Left ventricle myocardium inferior (tissue), 1 donor: ENCODE data around the gene LTB4R2. TPM values are rescaled to one million over a fixed set of nuclear protein-coding genes. Genes with fewer than 3 reads are reported as not detected.

Source experiments
- DNase-seq: peaks from one replicate; pipeline ENCODE4 v3.0.0-alpha.2; 2020
- H3K27ac ChIP-seq: fragments of 200-600 bp; replicated peaks from 2 replicates; pipeline ENCODE4 v1.8.0; 2021
- H3K27me3 ChIP-seq: fragments of 200-600 bp; 2 replicates; pipeline ENCODE4 v1.8.0; 2021; ENCODE audit warnings: low read depth
- H3K36me3 ChIP-seq: fragments of 200-600 bp; 2 replicates; pipeline ENCODE4 v1.8.0; 2021
- H3K4me1 ChIP-seq: fragments of 200-600 bp; 2 replicates; pipeline ENCODE4 v1.8.0; 2021
- H3K4me3 ChIP-seq: fragments of 200-600 bp; 2 replicates; pipeline ENCODE4 v1.8.0; 2021; ENCODE audit warnings: mild to moderate bottlenecking, moderate library complexity
- H3K9me3 ChIP-seq: fragments of 200-600 bp; replicated peaks from 2 replicates; pipeline ENCODE4 v1.8.0; 2021
- intact Hi-C: fragments of 100-400 bp; cut with micrococcal nuclease; formaldehyde crosslinking; loops from one replicate; pipeline ENCODE4 v1.11.0; 2022
- total RNA-seq: library from RNA; stranded (reverse); fragmentation: NEBNext Ultra II Directional; extraction: Animal tissue kit (Norgen Biotek cat#: 25700); gene quantifications from one replicate; pipeline ENCODE4 v1.2.1, GENCODE V29; 2021
- TF ChIP-seq, protein P1 (sequence below): fragments of 200-600 bp; IDR thresholded peaks from 2 replicates; pipeline ENCODE4 v1.8.0; 2021; ENCODE audit warnings: antibody characterized with exemption, mild to moderate bottlenecking, borderline replicate concordance
- donor health status: DM: no; HTN: yes; CAD: no; lungs with severe emphysema.

Gene LTB4R2
- total RNA-seq, 1 donor from 2014 or later, result 0.71 TPM

DNA sequence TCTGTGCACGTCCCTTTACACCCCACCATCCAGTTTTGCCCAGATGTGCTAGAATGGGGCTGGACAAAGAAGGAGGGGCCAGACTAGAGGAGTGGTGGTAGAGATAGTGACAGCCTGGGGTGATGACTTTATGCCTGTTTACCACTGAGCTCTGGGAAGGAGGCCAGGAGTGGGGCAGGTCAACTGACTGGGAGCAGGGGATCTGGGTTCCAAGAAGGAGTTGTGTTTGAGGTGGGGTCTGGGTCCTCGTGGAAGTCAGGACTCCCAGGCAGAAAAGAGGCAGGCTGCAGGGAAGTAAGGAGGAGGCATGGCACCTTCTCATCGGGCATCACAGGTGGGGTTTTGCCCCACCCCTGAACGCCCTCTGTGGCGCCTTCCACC is 315 bp downstream of the LTB4R2 start:
- Histone ChIP-seq H3K27me3 (no peaks in the 10 kb centered on the region), H3K9me3 (no peaks in the 10 kb centered on the region), H3K4me3 (peak overlapping the region; percentile 70), H3K4me1 (peaks cover 75% of the 10 kb centered on the region), H3K27ac (peak overlapping the region; percentile 88), H3K36me3 (peaks cover 21% of the 10 kb centered on the region)
- no peak for DNase-seq
- intact Hi-C loops, result no loop called here
- TF ChIP-seq, protein P1, sequence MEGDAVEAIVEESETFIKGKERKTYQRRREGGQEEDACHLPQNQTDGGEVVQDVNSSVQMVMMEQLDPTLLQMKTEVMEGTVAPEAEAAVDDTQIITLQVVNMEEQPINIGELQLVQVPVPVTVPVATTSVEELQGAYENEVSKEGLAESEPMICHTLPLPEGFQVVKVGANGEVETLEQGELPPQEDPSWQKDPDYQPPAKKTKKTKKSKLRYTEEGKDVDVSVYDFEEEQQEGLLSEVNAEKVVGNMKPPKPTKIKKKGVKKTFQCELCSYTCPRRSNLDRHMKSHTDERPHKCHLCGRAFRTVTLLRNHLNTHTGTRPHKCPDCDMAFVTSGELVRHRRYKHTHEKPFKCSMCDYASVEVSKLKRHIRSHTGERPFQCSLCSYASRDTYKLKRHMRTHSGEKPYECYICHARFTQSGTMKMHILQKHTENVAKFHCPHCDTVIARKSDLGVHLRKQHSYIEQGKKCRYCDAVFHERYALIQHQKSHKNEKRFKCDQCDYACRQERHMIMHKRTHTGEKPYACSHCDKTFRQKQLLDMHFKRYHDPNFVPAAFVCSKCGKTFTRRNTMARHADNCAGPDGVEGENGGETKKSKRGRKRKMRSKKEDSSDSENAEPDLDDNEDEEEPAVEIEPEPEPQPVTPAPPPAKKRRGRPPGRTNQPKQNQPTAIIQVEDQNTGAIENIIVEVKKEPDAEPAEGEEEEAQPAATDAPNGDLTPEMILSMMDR, result no peak

DNA sequence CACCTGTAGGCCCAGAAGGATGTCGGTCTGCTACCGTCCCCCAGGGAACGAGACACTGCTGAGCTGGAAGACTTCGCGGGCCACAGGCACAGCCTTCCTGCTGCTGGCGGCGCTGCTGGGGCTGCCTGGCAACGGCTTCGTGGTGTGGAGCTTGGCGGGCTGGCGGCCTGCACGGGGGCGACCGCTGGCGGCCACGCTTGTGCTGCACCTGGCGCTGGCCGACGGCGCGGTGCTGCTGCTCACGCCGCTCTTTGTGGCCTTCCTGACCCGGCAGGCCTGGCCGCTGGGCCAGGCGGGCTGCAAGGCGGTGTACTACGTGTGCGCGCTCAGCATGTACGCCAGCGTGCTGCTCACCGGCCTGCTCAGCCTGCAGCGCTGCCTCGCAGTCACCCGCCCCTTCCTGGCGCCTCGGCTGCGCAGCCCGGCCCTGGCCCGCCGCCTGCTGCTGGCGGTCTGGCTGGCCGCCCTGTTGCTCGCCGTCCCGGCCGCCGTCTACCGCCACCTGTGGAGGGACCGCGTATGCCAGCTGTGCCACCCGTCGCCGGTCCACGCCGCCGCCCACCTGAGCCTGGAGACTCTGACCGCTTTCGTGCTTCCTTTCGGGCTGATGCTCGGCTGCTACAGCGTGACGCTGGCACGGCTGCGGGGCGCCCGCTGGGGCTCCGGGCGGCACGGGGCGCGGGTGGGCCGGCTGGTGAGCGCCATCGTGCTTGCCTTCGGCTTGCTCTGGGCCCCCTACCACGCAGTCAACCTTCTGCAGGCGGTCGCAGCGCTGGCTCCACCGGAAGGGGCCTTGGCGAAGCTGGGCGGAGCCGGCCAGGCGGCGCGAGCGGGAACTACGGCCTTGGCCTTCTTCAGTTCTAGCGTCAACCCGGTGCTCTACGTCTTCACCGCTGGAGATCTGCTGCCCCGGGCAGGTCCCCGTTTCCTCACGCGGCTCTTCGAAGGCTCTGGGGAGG is 985 bp downstream of the LTB4R2 start, which contains the start of gene LTB4R:
Gene LTB4R, plus strand, starts transcription at position 857 of the 959 bp plus-strand sequence. CDS start 4,150 bp downstream, outside the sequence.
- Histone ChIP-seq H3K4me3 (peak within 1 kb of the TSS; percentile 70), H3K36me3 (peaks cover 14% of the 10 kb centered on the region), H3K27ac (peak within 1 kb of the TSS; percentile 88), H3K9me3 (no peaks in the 10 kb centered on the region), H3K4me1 (peaks cover 82% of the 10 kb centered on the region), H3K27me3 (peaks cover 3% of the 10 kb centered on the region)
- intact Hi-C loops, result no loop called here
- TF ChIP-seq, protein P1, result peak; percentile 67
- DNase-seq, result peak; percentile 79

DNA sequence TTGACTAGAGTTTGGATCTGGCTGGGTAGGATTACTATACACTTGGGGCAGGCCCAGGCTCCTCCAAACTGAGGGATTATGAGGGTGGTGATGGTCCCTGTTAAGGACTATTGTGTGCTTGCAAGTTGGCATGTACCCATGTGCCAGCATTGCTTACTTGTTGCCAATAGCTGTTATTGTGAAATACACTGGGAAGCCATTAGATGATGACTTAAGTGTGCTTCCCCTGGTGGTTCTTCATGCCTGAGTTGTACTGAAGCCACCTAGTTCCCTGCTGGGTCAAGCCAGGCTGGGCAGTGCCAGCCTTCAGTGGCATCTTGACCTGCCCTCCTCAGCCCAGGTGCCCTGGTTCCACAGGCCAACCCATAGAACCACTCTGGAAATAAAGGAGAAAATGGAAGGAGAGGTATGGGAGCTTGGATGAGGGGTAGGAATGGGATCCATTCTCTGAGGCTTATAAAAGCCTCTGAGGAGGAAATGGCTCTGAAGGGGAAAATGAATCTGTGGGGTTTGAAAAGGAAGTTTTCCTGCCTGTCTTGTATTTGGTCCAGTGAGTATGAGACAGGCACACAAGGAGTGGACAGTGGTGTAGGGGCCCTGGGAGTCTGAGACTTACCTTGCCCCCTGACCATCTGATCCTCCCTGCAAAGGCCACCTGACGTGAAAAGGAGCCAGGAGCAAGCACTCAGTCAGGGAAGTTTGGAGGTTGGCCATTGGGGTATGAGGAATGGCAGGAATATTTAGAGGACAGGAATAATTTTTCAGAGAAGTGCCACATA is 2.1 kb downstream of the LTB4R2 start:
- Histone ChIP-seq H3K4me1 (peaks cover 93% of the 10 kb centered on the region), H3K9me3 (no peaks in the 10 kb centered on the region), H3K4me3 (peak overlapping the region; percentile 70), H3K36me3 (peaks cover 3% of the 10 kb centered on the region), H3K27ac (peak overlapping the region; percentile 88), H3K27me3 (peaks cover 14% of the 10 kb centered on the region)
- DNase-seq, result no peak
- intact Hi-C loops, result no loop called here
- TF ChIP-seq, protein P1, result no peak

DNA sequence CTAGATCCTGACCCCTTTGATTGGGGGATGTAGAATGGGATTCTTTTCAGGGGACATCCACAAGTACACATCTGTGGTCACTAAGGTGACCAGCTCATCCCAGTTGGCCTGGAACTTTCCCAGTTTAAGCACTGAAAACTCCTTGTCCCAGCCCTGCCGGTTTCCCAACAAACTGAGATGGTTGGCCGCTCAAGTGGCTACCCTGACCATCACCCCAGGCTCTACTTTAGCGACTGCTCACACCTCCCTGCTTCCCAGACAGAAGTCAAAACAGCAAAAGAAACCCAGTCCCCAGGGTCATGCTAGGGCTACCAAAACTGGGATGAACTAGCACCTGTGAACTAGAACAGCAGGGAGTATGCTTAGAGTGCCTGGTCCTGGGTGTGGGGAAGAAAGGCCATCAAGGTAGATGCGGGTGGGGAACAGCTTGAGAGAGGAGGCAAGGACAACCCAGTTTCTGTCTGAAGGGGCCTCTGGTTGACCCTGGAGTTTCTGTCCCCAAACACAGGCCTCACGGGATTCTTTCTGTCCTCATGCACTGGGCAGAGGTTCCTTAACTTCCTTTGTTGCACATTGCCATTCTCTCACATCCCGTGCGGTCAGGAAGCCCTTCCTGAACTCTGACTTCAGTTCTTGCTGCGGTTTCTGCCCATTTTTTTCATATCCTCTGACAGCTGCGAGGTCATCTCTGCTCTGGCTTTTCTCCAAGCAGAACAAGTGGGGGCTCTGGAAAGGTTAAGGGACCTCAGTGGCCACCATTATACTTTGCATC is 3.0 kb downstream of the LTB4R2 start:
- DNase-seq, result no peak
- TF ChIP-seq, protein P1, result no peak
- intact Hi-C loops, result no loop called here

DNA sequence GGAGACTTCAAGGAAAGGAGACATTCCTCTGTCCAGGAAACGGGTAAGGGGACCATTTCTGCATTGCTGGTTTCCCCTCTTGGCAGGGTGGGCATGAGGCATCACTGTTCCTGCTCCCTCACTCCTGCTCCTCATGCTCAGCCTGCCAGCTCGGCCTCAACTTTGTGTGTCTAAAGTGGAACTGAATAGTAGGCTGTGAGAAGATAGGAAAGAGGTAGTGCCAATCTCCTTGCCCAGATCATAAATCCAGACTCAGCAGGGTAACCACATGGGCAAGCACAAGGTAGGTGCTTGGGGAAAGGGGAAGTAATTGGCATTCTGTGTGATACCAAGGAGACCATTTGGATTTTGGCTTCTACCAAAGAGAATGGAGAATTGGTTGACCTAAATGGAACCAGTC is 4.0 kb downstream of the LTB4R2 start:
- Histone ChIP-seq H3K27ac (peak overlapping the region; percentile 88), H3K36me3 (no peaks in the 10 kb centered on the region), H3K27me3 (peaks cover 33% of the 10 kb centered on the region), H3K9me3 (no peaks in the 10 kb centered on the region), H3K4me3 (no peak overlapping the region), H3K4me1 (peaks cover 86% of the 10 kb centered on the region)
- TF ChIP-seq, protein P1, result no peak
- intact Hi-C loops, result no loop called here
- no peak for DNase-seq

More for the DNA sequence above, 3.0 kb downstream of the LTB4R2 start:
- Histone ChIP-seq H3K4me3 (peak overlapping the region; percentile 70), H3K4me1 (peaks cover 96% of the 10 kb centered on the region), H3K9me3 (no peaks in the 10 kb centered on the region), H3K27me3 (peaks cover 23% of the 10 kb centered on the region), H3K36me3 (no peaks in the 10 kb centered on the region), H3K27ac (peak overlapping the region; percentile 88)
